HG02981 (cell line): ENCODE measurements around the gene OR51A7.
"Not testable (repeated sequence)": the region's sequence is repeated elsewhere in the genome, so short reads cannot be mapped to it uniquely, and the experiment has no call there.

Experiments used
- ATAC-seq: cut with Tn5 transposase; IDR thresholded peaks from one replicate; pipeline ENCODE4 v1.9.1; 2021; ENCODE audit warnings: mild to moderate bottlenecking, moderate library complexity; ENCODE audit not compliant: unreplicated experiment

Gene OR51A7

GRCh38 chr11:4955613-4956012 lies 52.0 kb downstream of the OR51A7 start, which contains the start of gene OR51A2:
Gene OR51A2 (minus strand): TSS chr11:4955713. CDS start chr11:4955713, 0 bp downstream.
- ATAC-seq = not testable (repeated sequence)

GRCh38 chr11:4957396-4957795 lies 53.8 kb downstream of the OR51A7 start:
- no peak for ATAC-seq
